WTC11 (cell line): ENCODE data around the gene NOL4.

Source experiments
- ATF2 ChIP-seq: sonication (generic); formaldehyde crosslinking; IDR thresholded peaks from 2 replicates; pipeline ENCODE4 v1.8.1; 2022; ENCODE audit warnings: low read depth, missing genetic modification reagents, borderline replicate concordance
- ATF6 ChIP-seq: sonication (generic); formaldehyde crosslinking; IDR thresholded peaks from 2 replicates; pipeline ENCODE4 v1.8.1; 2023; ENCODE audit warnings: mild to moderate bottlenecking, missing genetic modification reagents
- CREB1 ChIP-seq: sonication (generic); formaldehyde crosslinking; IDR thresholded peaks from 2 replicates; pipeline ENCODE4 v1.8.0; 2023; ENCODE audit warnings: mild to moderate bottlenecking, missing genetic modification reagents
- CTCF ChIP-seq: fragments of 200-600 bp; IDR thresholded peaks from 2 replicates; pipeline ENCODE4 v1.8.0; 2022; ENCODE audit warnings: antibody characterized with exemption
- NR3C1 ChIP-seq: sonication (generic); formaldehyde crosslinking; conservative IDR thresholded peaks from 2 replicates; pipeline ENCODE4 v1.8.1; 2023; ENCODE audit warnings: low read depth, mild to moderate bottlenecking, missing genetic modification reagents
- ZNF416 ChIP-seq: fragments of 250-450 bp; sonication (Bioruptor Pico); IDR thresholded peaks from 2 replicates; pipeline ENCODE4 v1.9.0; 2021; ENCODE audit warnings: mild to moderate bottlenecking, inconsistent platforms
- TF ChIP-seq, protein P1 (sequence below): sonication (generic); formaldehyde crosslinking; IDR thresholded peaks from 2 replicates; pipeline ENCODE4 v1.8.1; 2022; ENCODE audit warnings: mild to moderate bottlenecking, moderate library complexity, missing genetic modification reagents
- TF ChIP-seq, protein P2 (sequence below): sonication (generic); formaldehyde crosslinking; IDR thresholded peaks from 2 replicates; pipeline ENCODE4 v1.8.0; 2022; ENCODE audit warnings: mild to moderate bottlenecking, missing genetic modification reagents
- TF ChIP-seq, protein P3 (sequence below): sonication (generic); formaldehyde crosslinking; IDR thresholded peaks from 2 replicates; pipeline ENCODE4 v1.8.1; 2023; ENCODE audit warnings: mild to moderate bottlenecking, missing genetic modification reagents, moderate library complexity

GRCh38 chr18:34196256-34196655 is 28.5 kb downstream of the NOL4 start:
- TF ChIP-seq, protein P1, sequence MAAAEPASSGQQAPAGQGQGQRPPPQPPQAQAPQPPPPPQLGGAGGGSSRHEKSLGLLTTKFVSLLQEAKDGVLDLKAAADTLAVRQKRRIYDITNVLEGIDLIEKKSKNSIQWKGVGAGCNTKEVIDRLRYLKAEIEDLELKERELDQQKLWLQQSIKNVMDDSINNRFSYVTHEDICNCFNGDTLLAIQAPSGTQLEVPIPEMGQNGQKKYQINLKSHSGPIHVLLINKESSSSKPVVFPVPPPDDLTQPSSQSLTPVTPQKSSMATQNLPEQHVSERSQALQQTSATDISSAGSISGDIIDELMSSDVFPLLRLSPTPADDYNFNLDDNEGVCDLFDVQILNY (CRISPR knock-in tag): no peak
- TF ChIP-seq, protein P2, sequence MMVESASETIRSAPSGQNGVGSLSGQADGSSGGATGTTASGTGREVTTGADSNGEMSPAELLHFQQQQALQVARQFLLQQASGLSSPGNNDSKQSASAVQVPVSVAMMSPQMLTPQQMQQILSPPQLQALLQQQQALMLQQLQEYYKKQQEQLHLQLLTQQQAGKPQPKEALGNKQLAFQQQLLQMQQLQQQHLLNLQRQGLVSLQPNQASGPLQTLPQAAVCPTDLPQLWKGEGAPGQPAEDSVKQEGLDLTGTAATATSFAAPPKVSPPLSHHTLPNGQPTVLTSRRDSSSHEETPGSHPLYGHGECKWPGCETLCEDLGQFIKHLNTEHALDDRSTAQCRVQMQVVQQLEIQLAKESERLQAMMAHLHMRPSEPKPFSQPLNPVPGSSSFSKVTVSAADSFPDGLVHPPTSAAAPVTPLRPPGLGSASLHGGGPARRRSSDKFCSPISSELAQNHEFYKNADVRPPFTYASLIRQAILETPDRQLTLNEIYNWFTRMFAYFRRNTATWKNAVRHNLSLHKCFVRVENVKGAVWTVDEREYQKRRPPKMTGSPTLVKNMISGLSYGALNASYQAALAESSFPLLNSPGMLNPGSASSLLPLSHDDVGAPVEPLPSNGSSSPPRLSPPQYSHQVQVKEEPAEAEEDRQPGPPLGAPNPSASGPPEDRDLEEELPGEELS: no peak
- TF ChIP-seq CTCF (no peak), NR3C1 (CRISPR knock-in tag) (no peak), ATF2 (CRISPR knock-in tag) (no peak), CREB1 (CRISPR knock-in tag) (no peak), ZNF416 (CRISPR knock-in tag) (no peak), ATF6 (CRISPR knock-in tag) (no peak)
- TF ChIP-seq, protein P3, sequence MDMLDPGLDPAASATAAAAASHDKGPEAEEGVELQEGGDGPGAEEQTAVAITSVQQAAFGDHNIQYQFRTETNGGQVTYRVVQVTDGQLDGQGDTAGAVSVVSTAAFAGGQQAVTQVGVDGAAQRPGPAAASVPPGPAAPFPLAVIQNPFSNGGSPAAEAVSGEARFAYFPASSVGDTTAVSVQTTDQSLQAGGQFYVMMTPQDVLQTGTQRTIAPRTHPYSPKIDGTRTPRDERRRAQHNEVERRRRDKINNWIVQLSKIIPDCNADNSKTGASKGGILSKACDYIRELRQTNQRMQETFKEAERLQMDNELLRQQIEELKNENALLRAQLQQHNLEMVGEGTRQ: no peak
